K562 (cell line): ENCODE results near the gene COX6B2. TPM values are rescaled to one million over a fixed set of nuclear protein-coding genes. Genes with fewer than 3 reads are reported as not detected.

ENCODE experiments used
- CGGBP1 ChIP-seq: fragments of 250-450 bp; sonication (Bioruptor Pico); IDR thresholded peaks from 2 replicates; pipeline ENCODE4 v1.9.0; 2021; ENCODE audit warnings: mild to moderate bottlenecking
- CTCF ChIP-seq, 3 experiments: IDR thresholded peaks in 2 of 3; conservative IDR thresholded peaks in 1 of 3; 2 replicates each; pipeline ENCODE4 v1.5.1; 2011 to 2012; ENCODE audit warnings: low read length in 3 of 3, mild to moderate bottlenecking in 3 of 3, control low read depth in 2 of 3, improper control_type of control experiment in 1 of 3, inconsistent platforms in 1 of 3, low read depth in 1 of 3, mixed read lengths in 1 of 3, moderate library complexity in 1 of 3; ENCODE audit not compliant: insufficient read depth in 2 of 3
- E2F1 ChIP-seq: sonication (generic); formaldehyde crosslinking; IDR thresholded peaks from 2 replicates; pipeline ENCODE4 v1.8.1; 2023; ENCODE audit warnings: mild to moderate bottlenecking, missing genetic modification reagents, moderate library complexity
- E2F3 ChIP-seq: fragments of 250-450 bp; sonication (Bioruptor Pico); IDR thresholded peaks from 2 replicates; pipeline ENCODE4 v1.4.0; 2020; ENCODE audit warnings: mild to moderate bottlenecking
- FOS ChIP-seq: IDR thresholded peaks from 3 replicates; pipeline ENCODE4 v1.6.1; 2011; ENCODE audit not compliant: insufficient read length; ENCODE audit errors: extremely low read depth
- FOXJ2 ChIP-seq: fragments of 200-800 bp; sonication (Bioruptor generic); IDR thresholded peaks from 2 replicates; pipeline ENCODE4 v1.6.1; 2016; ENCODE audit warnings: missing genetic modification characterization, missing compliant biosample characterization
- SRSF7 ChIP-seq: fragments of 200-400 bp; formaldehyde crosslinking; optimal IDR thresholded peaks from 2 replicates; pipeline ENCODE3; 2017; ENCODE audit warnings: mild to moderate bottlenecking, low read depth, low read length
- ZBTB34 ChIP-seq: fragments of 250-450 bp; sonication (Bioruptor Pico); IDR thresholded peaks from 2 replicates; pipeline ENCODE4 v1.8.0; 2021; ENCODE audit warnings: mild to moderate bottlenecking, moderate library complexity
- ZBTB49 ChIP-seq: sonication (generic); formaldehyde crosslinking; IDR thresholded peaks from 2 replicates; pipeline ENCODE4 v1.8.0; 2022; ENCODE audit warnings: missing genetic modification reagents, mild to moderate bottlenecking, borderline replicate concordance
- ZKSCAN1 ChIP-seq: fragments of 150-350 bp; IDR thresholded peaks from 2 replicates; pipeline ENCODE4 v1.6.1; 2016; ENCODE audit warnings: low read depth, low read length
- ZMIZ1 ChIP-seq, 2 experiments: fragments of 150-350 bp in 1 of 2; IDR thresholded peaks; 2 replicates each; pipeline ENCODE4 v1.6.1; 2012 to 2016; ENCODE audit warnings: low read depth in 2 of 2, low read length in 2 of 2, mild to moderate bottlenecking in 1 of 2, moderate library complexity in 1 of 2
- ZNF212 ChIP-seq: fragments of 450-650 bp; formaldehyde crosslinking; IDR thresholded peaks from 2 replicates; pipeline ENCODE4 v1.4.0; 2020; ENCODE audit warnings: mild to moderate bottlenecking
- polyA plus RNA-seq, 8 experiments: library from polyadenylated mRNA; depleted of rRNA in 4 of 8; stranded (reverse) in 5 of 8; unstranded in 3 of 8; fragments of >200 nt; fragmentation: Nextera tagmentation in 2 of 8; fragmentation: Illumina TruSeq in 1 of 8; extraction: Ambion mirVana in 2 of 8; extraction: Trizol in 1 of 8; gene quantifications; 2 replicates each; pipeline versions ENCODE4 v1.2.1 to v1.2.3, GENCODE V29; 2011 to 2014; ENCODE audit warnings: inconsistent platforms in 1 of 8, missing spikeins in 1 of 8
- total RNA-seq, 7 experiments: library from RNA; depleted of rRNA in 6 of 7; stranded (reverse); fragments of >200 nt in 6 of 7; fragmentation: Illumina TruSeq in 2 of 7; extraction: Trizol in 2 of 7; gene quantifications; 2 replicates each; pipeline versions ENCODE4 v1.2.1 to v1.2.3, GENCODE V29; 2011 to 2021; ENCODE audit warnings: low replicate concordance in 1 of 7

COX6B2 gene
- total and polyA plus RNA-seq, 9 of the 15 experiments (the other 6 are each of a cell fraction or from before 2014, with no cell fraction given): 0.40 to 2.5 (median 0.83) TPM

GRCh38 chr19:55339105-55339888 is 15.2 kb downstream of the COX6B2 start, which contains the start of gene KMT5C (continued):
- TF ChIP-seq CGGBP1 (CRISPR knock-in tag) (0 out of 2 replicates have a peak, but pooled peaks have one; percentile 26), SRSF7 (no peak), E2F3 (CRISPR knock-in tag) (no peak), ZMIZ1 (IDR thresholded peaks at IDR 0.05; ENCODE audit: low read depth in 2 of 2, low read length in 2 of 2) (0 out of 4 replicates have a peak, but pooled peaks of 1 of the 2 experiments have one; percentile 32), FOXJ2 (tag) (peak; percentile 92), CTCF (IDR thresholded peaks at IDR 0.05 in 2 of 3, conservative IDR thresholded peaks at IDR 0.05 in 1 of 3; ENCODE audit: insufficient read depth in 2 of 3, low read depth in 1 of 3, low read length in 3 of 3) (peak; percentile 30 to 48 (median 40); a peak in 5 of 6 replicates), ZKSCAN1 (peak; percentile 87), E2F1 (CRISPR knock-in tag) (peak; percentile 93), ZBTB49 (CRISPR knock-in tag) (no peak), ZNF212 (CRISPR knock-in tag) (no peak), FOS (peak; percentile 95), ZBTB34 (no peak)
